Activated CD4-positive, alpha-beta T cell treated with anti-CD3 and anti-CD28 coated beads, Interleukin-10, Interleukin-2, amounts not matched to agents 100 ng/mL and 50 ng/mL, durations not matched to agents 16 hours and 8 hours (primary cell): ENCODE measurements around the gene THBS2.

ENCODE experiments used
- DNase-seq: peaks from one replicate; pipeline ENCODE4 v3.0.0-alpha.2; 2020

THBS2 gene

GRCh38 chr6:169229615-169230321 lies 23.9 kb downstream of the THBS2 start:
- DNase-seq: no peak

- no peak for DNase-seq
These were observed 26.5 kb downstream of the THBS2 start for GRCh38 chr6:169227116-169227515.

GRCh38 chr6:169225887-169226286 lies 27.8 kb downstream of the THBS2 start:
- no peak for DNase-seq

GRCh38 chr6:169225131-169225576 lies 28.5 kb downstream of the THBS2 start:
- no peak for DNase-seq

- DNase-seq: no peak
These were observed 28.9 kb downstream of the THBS2 start for GRCh38 chr6:169224716-169225115.

- DNase-seq: no peak
These were observed 29.4 kb downstream of the THBS2 start for GRCh38 chr6:169224185-169224695.

- no peak for DNase-seq
These were observed 30.6 kb downstream of the THBS2 start for GRCh38 chr6:169223006-169223405.

GRCh38 chr6:169222126-169222525 lies 31.5 kb downstream of the THBS2 start:
- DNase-seq: no peak

GRCh38 chr6:169221264-169221663 lies 32.4 kb downstream of the THBS2 start:
- no peak for DNase-seq

GRCh38 chr6:169220068-169220964 lies 33.3 kb downstream of the THBS2 start:
- DNase-seq: no peak

- no peak for DNase-seq
These were observed 35.7 kb downstream of the THBS2 start for GRCh38 chr6:169217972-169218371.

GRCh38 chr6:169216830-169217229 lies 36.8 kb downstream of the THBS2 start:
- DNase-seq: no peak

GRCh38 chr6:169215201-169215681 lies 38.4 kb downstream of the THBS2 start:
- no peak for DNase-seq

- DNase-seq: peak; percentile 34
These were observed 38.9 kb downstream of the THBS2 start for GRCh38 chr6:169214789-169215188.

- no peak for DNase-seq
These were observed 39.7 kb downstream of the THBS2 start for GRCh38 chr6:169213814-169214520.

GRCh38 chr6:169212897-169213813 lies 40.5 kb downstream of the THBS2 start:
- peak; percentile 94 for DNase-seq

GRCh38 chr6:169212436-169212835 lies 41.2 kb downstream of the THBS2 start:
- no peak for DNase-seq

GRCh38 chr6:169211881-169212280 lies 41.8 kb downstream of the THBS2 start:
- no peak for DNase-seq

- DNase-seq: no peak
These were observed 43.0 kb downstream of the THBS2 start for GRCh38 chr6:169210611-169211010.

GRCh38 chr6:169208011-169208410 lies 45.6 kb downstream of the THBS2 start:
- DNase-seq: no peak

GRCh38 chr6:169207482-169207881 lies 46.2 kb downstream of the THBS2 start:
- no peak for DNase-seq
